ENCODE measurements around the gene GFAP.

GFAP gene

DNA sequence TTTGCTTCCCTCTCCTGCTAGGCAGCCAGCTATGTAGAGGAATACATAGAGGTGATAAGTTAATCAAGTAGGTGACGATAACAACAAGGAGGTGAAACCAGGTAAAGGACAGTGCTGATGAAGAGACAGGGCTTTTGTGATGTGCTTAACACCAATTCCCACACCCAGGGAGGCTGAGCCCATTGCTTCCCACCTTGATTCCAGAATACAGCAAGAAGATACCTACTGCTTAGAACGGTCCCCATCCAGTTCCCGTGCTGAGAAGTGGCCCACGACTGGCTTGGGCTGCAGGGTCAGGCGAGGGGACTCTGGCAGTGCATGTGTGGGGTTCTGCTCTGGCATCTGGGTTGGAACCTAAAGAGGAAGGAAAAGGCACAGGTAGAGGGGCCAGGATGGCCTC, 16.1 kb upstream of the GFAP start:
- DNase-seq, result no peak

DNA sequence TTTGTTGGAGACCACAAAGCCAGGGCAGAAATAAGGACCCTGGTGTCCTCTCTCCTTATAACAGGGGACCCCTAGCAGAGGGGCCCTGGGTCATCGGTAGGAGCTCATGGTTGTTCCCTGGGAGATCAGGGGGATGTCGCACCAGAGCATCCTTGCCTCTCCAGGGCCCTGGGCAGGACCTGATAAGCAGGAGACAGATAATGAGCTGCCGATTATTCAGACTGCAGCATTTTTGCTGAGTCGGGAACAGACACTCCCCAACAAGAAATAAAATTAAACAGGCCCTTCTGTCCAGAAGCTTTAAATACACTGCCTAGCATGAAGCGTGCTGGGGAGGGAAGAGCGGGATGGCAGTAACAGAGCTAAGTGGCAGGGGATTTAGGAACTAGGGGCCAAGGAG, 15.4 kb upstream of the GFAP start:
- no peak for DNase-seq

DNA sequence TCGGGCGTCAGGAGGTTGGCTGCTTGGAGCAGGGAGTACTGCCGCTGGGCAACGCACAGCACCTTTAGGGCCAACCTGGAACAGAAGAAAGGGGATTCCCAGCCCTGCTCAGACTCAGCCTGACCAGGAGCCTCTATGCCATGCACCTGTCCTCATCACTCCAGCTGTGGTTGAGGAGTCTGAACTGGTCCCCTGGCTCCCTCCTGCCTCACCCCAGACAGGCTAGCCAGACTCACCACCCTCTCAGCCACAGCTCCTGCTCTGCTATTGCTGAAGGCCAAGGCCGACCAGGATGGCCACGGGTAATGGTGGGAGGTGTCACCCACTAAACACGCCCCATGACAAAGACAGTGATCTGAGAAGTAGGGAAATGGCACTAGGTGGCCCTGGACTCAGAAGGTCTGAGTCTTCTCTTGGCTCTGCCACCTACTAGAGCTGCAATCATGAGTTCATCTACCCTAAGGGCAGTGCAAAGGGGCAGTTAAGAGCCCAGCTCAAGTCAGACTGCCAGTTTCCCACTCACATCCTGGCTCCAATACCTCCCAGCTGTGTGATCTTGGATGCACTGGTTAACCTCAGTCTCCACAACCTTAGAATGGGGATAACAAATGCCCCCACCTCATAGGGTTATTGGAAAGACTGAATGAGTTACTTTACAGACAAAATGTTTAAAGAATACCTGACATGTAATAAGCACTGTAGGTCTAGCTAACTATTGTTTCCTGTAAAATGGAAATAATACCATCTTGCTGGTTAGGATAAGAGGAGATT, 13.8 kb upstream of the GFAP start:
- DNase-seq, result no peak

DNA sequence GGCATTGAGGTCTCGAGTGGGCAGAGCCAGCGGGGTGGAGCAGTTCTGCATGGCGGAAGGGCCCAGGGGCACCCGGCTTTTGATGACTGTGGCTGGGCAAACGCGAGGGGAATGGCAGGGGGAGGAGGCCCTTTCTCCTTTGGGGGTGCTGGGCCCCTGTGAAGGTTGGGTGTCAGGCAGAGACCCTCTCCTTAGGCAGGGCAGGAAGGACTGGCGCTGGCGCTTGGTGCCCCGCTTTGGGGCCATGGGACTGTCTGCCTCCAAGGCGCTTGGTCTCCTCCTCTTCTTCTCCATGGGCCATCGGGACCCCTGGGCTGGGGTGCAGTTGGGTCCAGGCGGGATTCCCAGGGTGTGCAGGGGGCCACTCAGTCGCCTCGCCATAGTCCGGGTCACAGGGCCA, 12.8 kb upstream of the GFAP start:
- no peak for DNase-seq

DNA sequence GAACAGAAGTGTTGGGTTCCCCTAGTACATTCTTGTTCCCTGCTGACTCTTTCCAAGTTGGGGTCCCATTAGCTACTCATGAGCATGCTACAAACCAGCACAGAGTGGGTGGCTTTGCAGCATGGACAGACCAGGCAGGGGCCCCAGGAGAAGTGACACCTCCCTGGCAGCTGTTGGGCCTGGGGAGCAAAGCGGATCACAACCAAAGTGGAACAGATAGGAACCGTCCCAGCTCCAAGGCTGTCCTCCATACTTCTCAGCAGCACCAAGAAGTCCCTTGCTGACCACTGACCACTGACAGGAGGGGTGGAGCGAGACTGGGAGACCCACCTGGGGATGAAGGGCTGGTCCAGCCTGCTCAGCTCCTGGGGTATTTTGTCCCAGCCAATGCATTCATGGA, 12.4 kb upstream of the GFAP start:
- DNase-seq, result no peak

DNA sequence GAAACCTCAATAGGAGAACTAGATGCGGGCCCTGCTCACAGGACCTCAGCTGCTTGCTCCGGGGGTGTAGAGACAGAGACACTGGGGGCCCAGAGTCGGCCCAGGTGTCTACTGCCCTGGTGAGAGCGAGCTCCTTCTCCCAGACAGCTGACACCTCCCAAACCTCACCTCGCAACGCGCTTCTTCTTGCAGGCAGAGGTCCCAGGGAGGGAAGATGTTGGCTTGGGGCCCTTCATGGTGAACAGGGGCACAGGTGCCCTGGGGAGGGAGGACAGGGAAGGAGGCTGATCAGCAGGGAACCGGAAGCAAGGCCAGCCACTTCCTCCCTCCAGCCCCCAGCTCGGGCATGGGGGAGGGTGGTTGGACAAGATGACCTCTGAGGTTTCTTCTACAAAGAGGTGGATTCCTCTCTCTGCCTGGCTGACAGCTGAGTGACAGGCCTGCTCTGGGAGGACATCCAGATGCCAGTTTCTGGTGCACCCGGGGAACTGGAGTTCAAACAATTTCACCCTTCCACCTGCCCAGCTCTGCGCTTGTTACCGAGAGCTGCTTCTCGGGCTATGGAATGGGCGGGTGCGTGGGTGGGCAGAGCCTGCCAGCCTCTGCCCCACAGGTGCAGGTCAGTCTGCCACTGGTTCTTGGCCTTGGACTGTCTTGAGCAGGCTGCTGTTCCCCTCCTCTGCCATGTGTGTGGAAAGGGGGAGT, 11.7 kb upstream of the GFAP start:
- no peak for DNase-seq

DNA sequence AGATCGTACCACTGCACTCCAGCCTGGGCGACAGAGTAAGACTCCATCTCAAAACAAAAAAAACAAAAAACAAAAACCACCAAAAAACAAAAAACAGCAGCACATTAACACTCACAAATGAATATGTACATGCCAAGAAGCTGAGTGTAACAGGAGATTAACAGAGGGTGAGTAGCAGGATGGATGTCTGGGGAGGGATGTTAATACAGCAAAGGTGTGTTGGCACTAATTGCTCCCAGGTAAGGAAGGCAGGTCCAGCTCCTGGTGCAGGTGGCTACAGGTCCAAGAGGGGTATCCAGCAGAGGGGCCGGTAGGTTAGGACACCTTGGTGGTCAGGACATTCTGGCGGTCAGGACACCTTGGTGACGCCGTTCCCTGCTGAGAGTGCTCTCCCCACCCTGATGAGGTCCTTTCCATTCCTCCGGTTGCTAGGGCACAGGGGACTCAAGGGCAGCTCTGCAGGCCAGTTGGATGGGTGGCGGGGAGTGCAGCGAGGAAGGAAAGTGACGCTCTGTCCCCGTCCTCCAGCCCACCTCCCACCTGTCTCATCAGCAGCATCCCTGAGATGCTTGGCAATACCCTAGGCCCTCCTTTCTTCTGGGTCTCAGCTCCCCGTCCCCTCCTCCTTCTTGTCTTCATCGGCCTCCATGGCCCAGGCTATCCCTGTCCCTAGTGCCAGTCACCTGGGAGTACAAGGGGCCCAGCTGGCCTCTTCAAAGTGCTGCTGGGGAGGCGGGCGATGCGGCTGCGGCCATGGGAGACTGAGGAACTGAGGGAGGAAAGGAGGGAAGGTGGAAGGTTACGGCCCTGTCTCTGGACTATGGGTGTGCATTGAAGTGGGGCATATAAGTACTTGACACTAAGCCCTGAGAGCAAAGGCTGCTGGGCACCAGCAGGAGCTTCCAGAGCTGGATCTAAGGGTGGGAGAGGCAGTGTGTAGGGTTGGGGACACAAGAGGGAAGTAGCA, 10.7 kb upstream of the GFAP start:
- no peak for DNase-seq

DNA sequence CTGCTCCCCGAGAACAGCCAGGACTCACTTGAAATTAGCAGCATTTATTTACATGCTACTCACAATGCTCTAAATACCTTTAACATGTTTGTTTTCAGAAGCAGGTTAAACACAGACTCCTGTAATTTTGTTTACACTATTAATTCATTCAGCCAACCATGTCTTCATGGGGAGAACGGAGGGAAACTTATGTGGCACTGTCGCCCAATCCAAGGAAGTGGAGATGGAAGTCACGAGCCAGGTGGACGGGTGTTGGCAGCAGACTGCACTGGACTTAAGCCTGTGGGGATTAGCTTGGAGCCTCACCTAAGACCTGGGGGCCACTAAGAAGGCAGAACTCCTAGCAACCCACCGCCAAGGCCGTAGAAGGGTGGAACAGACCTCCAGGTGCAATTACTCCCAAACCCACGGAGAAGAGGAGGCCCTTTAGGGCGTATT, 8.8 kb upstream of the GFAP start:
- DNase-seq, result no peak

DNA sequence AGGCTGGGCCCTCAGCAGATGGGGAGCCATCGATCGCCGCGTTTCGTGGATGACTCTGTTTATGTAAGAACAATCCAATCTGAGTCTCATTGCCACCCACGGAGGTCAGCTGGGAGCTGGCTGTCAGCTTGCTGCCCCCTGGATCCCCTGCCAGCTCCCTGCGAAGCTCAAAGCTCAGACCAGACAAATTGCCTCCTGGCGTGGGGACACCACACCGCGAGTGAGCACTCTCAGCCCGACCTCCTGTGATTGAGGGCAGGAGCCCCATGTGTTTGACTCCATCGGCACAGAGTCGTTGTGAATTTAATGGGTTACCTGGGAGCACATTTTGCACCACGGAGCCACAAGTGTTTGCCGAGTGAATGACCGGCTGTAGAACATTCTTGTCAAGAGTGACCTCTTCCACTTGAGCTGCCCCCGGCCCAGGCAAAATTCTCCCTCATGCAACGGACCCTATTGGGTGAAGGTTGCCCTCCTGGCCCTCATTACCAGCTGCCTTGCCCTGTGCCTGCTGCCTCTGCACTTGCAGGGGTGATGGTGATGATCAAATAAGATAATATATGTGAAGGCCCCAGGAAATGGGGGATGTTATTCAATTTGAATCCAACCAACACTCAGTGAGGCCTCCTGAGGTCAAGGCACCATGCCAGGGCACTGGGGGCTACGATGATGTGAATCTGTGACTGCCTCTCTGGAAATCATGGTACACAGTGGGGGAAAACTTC, 7.6 kb upstream of the GFAP start:
- no peak for DNase-seq

DNA sequence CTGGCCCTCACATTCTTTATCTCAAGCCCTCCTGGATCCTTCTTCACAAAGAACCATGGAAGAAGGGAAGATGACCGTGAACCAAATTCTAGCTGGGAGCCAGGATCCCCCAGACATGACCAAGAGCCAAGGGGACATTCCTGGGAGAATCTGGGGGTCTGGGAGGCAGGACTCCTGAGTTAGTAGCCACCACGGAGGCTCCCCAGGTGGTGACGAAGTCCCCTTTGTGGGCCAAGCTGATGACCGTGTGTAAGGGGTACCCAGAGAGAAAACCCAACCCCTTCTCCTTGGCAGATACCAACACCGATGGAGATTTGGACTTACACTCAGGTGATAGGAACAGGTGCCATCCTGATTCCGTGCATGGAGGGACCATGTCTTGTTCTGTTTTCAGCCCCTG, 6.8 kb upstream of the GFAP start:
- no peak for DNase-seq

DNA sequence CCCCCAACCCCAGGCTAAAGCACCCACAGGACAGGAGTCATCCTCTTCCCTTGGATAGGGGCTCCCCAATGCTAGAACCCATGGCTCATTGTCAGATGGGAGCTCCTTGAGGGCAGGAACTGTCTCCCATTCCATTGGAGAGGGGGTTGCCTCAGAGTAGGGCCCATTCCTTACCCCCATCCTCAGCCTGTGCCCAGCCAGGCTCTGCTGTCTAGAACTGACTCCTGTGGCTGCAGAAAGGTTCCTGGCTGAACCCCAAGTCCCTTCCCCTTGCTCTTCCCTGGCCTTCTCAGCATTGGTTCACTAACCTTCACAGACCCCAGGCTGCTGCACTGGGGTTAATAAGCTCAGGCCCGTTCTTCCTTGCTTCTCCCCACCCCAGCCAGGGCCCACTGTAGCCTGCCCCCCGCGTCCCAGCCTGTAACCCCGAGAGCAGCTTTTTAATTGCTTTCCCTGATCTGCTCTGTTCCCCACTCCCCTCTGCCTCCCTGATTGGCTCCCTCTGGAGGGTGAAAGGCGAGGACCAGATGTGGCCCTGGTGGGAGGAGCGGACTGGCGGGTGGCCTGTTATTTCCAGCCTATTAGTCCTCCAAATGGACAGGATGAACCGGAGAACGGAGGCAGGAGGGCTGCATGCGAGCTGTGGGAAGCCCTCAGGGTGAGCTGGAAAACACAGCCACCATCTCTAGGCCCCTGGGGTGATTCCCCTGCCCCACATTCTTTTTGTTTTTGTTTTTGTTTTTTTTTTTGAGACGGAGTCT, 6.0 kb upstream of the GFAP start:
- DNase-seq, result no peak

DNA sequence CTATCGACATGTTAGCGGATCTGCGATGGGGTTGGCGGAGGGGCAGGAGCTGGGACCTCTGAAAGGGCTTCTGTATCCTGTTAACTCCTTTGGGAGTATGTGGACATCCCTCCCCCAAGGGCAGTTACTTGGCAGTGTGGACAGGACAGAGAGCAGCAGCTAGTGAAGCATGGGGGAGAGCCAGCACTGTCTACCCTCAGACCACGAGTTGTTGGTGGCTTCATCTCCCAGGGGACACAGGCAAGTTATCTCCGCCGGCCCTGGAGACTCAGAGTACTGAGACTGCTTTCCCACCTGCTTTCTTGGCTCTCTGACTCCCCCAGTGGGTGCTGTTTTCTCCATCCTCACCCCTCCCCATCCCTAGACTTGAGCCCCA, 5.3 kb upstream of the GFAP start:
- DNase-seq, result no peak

DNA sequence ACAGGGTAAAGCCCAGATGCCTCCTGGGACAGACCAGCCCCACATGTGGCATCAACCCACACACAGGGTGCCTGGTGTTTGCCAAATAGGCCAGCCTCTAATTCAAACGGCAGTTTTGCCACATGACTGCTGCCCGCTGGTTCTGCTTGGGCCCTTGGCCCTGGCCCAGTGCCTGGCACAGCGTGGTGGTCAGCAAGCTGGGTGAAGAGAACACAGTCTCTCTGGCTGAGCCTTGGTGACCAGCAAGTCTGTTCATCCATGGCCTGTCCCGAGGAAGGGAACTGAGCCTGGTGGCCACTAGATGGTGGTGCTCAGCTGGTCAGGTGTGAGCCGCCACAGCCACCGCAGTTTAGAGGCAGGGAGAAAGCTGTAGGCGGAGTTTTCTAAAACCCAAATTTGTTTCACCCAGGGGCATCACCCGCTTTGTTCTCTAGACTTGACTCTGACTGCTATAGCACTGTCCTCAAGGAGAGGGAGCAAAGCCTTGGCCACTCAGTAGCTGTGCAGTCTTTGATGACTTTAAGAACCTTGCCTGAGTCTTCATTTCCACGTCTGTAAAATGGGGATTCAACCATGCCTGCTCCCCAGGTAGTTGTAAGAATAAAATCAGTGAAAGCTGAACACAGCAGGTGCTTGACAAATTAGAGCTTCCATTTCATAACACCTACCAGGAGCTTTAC, 4.7 kb upstream of the GFAP start:
- peak; percentile 75 for DNase-seq

DNA sequence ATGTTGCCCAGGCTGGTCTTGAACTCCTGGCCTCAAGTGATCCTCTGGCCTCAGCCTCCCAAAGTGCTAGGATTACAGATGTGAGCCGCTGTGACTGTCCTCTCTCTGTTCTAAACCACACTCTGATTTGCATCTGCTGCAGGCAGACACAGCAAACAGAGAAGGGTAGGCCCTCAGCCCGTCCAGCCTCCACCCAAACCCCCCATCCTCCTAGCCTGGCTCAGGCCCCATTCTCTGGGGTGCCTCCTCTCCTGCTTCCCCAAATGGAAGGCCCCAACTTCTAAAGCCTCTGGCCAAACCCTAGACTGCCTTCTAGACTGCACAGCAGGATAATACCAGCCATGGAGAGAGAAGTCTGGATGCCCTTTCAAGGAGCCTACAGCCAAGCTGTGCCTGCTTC, 4.1 kb upstream of the GFAP start:
- no peak for DNase-seq

DNA sequence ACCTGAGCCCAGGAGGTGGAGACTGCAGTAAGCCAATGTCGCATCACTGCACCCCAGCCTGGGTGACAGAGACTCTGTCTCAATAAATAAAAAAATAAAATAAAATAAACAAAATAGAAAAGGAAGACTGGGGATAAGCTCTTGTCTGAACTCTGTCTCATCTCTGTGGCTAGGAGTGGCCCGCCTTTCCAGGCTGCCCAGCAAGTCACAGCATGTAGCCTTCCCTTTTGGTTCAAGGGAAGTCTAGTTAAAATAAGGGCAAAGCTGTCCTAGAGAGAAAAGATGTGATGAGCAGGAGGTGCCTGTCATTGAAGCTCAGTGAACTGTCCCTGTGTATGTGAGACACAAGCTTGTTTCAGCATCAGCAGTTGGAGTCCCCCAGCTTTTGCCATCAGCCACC, 2.7 kb upstream of the GFAP start:
- DNase-seq, result no peak

DNA sequence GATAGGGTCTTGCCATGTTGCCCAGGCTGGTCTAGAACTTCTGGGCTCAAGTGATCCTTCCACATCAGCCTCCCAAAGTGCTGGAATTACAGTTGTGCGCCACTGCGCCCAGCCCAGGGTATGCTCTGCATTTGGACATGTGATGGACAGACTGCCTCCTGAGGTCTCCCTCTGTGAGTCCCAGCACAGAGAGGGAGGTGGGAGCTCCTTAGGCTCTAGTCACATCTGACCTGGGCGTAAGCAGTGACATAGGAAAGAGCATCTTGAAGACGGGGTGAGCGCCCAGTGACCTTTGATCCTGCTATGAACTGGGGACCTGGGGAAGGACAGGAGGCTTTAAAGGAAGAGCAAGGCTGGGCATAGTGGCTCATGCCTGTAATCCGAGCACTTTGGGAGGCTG, 2.2 kb upstream of the GFAP start:
- no peak for DNase-seq

DNA sequence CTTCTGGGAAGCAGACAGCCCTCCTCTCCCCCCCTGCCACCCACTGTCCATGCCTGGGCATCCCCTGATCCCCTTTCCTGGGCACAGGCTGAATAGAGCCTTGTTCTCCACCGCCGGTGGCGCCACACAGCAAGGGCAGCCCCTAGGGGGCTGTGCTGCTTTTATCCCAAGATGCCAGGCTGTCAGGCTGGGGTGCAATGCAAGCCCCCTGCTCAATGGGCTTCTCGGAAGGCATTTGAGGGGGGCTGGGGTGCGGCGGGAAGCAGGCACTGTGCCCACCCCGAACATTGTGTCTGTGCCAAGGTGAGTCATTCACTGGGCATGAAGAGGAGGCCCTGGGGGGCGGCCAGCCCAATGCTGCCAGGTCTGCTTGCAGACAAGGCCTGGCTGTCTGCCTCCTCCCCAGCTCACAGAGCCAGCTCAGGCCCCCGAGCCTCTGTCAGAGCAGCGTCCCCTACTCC, 1.5 kb upstream of the GFAP start:
- peak; percentile 51 for DNase-seq

DNA sequence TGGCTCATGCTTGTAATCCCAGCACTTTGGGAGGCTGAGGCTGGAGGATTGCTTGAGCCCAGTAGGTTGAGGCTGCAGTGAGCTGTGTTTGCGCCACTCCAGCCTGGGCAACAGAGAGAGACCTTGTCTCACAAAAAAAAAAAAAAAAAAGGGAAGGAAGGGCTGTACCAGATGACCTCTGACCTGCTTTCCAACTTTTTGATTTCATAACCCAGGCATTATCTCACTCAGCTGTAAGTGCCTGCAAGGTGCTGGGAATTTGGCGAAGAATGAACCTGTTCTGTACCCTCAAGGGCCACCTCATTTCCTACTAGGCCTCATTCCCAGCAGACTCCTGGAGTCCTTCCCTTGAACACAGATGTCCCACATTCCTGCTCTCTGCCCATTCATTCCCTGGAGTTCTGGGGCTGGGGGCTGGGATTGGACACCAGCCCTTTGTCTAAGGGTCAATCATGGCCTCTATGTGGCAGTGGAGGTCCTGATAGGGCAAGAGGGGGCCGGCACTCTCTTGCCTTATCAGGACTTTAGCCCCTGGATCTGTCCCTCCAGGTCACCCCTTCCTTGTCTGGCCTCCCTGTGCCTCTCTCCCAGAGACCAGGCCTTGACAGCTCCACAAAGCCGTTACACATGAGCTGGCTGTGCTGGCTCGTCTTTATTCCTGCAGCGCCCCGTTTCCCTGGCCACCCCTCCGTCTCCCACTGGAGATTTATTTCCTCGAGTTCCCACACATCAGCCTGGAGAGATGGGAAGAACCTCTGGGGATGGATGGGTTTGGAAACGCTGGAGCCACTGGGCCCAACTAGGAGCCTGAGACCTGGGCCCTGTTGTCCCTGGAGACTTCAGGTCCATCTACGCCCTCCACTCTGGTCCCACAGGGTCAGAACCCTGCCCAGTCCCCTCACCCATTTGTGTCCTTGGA, 821 bp upstream of the GFAP start:
- DNase-seq, result no peak

DNA sequence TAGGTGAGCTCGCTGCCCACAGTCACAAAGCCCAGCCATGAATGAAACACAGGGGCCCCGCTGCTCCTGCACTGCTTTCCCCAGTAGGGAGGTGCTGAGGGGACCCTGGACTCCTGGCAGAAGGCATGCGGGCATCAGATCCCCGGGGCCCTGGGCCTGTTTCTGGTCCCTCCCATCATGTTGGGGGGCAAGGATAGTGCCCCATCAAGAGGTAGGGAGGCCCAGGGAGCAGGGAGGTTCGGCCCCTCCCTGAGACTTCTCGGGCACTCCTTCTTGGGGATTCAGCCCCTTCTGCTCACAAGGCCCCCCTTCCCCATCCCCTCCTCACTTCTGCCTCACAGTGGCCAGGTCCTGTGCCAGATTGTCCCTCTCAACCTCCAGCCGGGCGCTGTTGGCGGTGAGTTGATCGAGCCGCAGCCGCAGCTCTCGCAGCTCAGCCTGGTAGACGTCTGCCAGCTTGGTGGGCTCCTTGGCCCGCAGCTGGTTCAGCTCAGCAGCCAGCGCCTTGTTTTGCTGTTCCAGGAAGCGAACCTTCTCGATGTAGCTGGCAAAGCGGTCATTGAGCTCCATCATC, 515 bp downstream of the GFAP start:
- DNase-seq, result no peak

DNA sequence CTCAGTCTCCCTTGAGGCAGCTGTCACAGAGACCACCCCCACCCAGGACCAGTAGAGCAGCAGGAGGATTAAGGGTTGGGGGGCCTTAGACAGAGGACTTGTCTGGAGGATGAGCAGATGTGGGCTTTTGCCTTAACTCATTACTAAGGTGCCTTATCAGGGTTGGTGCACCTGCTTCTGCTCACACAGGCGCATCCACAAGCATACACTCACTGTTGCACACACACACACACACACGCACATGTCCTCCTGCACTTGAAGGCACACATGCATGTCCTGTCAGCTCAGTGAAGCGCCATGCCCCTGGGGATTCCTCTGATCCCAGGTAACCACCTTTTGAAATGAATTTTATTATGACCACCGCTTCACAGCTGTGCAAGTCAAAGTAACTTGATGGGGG, 1.2 kb downstream of the GFAP start:
- DNase-seq, result no peak

Data from fibroblast of skin of back (primary cell).